Measurements from ENCODE around the gene GOLGA2. TPM values are rescaled to one million over a fixed set of nuclear protein-coding genes. Genes with fewer than 3 reads are reported as not detected.
A peak's percentile ranks its signal among the peaks of the same experiment; 100 is the strongest.

Gene GOLGA2
- total and polyA plus RNA-seq, 2 of the 13 experiments (the other 11 are each of a cell fraction or from before 2014, with no cell fraction given), result 45.3 to 45.8 TPM

GRCh38 chr9:128254855-128255759, 20.7 kb downstream of the GOLGA2 start (continued):
- TF ChIP-seq ARID3A (IDR thresholded peaks at IDR 0.05; ENCODE audit: low read depth, low read length), result no peak
- TF ChIP-seq NR2F6 (IDR thresholded peaks at IDR 0.05), result no peak
- no peak for TF ChIP-seq NR2F6 (CRISPR knock-in tag; IDR thresholded peaks at IDR 0.05)
- no peak for TF ChIP-seq SKIL (CRISPR knock-in tag; IDR thresholded peaks at IDR 0.05; ENCODE audit: borderline replicate concordance)
- no peak for TF ChIP-seq TOE1 (CRISPR knock-in tag; IDR thresholded peaks at IDR 0.05)
- no peak for TF ChIP-seq ZNF549 (CRISPR knock-in tag; IDR thresholded peaks at IDR 0.05)
- TF ChIP-seq ZNF460 (CRISPR knock-in tag; IDR thresholded peaks at IDR 0.05; ENCODE audit: borderline replicate concordance), result no peak
- TF ChIP-seq RNF2 (conservative IDR thresholded peaks at IDR 0.05; ENCODE audit: low read depth), result no peak
- TF ChIP-seq ZBTB42 (CRISPR knock-in tag; IDR thresholded peaks at IDR 0.05), result 0 out of 2 replicates have a peak, but pooled peaks have one; percentile 43
- TF ChIP-seq THAP11 (CRISPR knock-in tag; IDR thresholded peaks at IDR 0.05), result 0 out of 2 replicates have a peak, but pooled peaks have one; percentile 15
- TF ChIP-seq DPF2 (CRISPR knock-in tag; IDR thresholded peaks at IDR 0.05; ENCODE audit: borderline replicate concordance, low read depth), result no peak
- TF ChIP-seq RAD21 (CRISPR knock-in tag; IDR thresholded peaks at IDR 0.05), result peak; percentile 39; the same call in 1 of the 2 replicates
- TF ChIP-seq NR2F1 (CRISPR knock-in tag; IDR thresholded peaks at IDR 0.05), result no peak
- no peak for TF ChIP-seq MXD1 (CRISPR knock-in tag; IDR thresholded peaks at IDR 0.05)
- TF ChIP-seq ZNF737 (CRISPR knock-in tag; IDR thresholded peaks at IDR 0.05; ENCODE audit: borderline replicate concordance), result no peak
- TF ChIP-seq THYN1 (CRISPR knock-in tag; IDR thresholded peaks at IDR 0.05; ENCODE audit: borderline replicate concordance, low read depth), result no peak
- no peak for TF ChIP-seq ZNF354B (CRISPR knock-in tag; IDR thresholded peaks at IDR 0.05)
- no peak for TF ChIP-seq IKZF4 (CRISPR knock-in tag; IDR thresholded peaks at IDR 0.05; ENCODE audit: borderline replicate concordance, low read depth, not compliant biosample characterization)
- no peak for TF ChIP-seq SMYD3 (CRISPR knock-in tag; IDR thresholded peaks at IDR 0.05)
- TF ChIP-seq SP140L (CRISPR knock-in tag; IDR thresholded peaks at IDR 0.05; ENCODE audit: borderline replicate concordance), result no peak
- no peak for TF ChIP-seq RFX1 (IDR thresholded peaks at IDR 0.05)
- 0 out of 2 replicates have a peak, but pooled peaks have one; percentile 29 for TF ChIP-seq ZSCAN25 (CRISPR knock-in tag; IDR thresholded peaks at IDR 0.05)

Data from HepG2 (cell line).